Hindlimb muscle (tissue), 1 donor: ENCODE results near the gene ATP6V1G1. TPM values are rescaled to one million over a fixed set of nuclear protein-coding genes. Genes with fewer than 3 reads are reported as not detected.

ENCODE experiments used
- DNase-seq: peaks from one replicate; pipeline ENCODE4 v3.0.0-alpha.2; 2013
- polyA plus RNA-seq: library from polyadenylated mRNA; unstranded; fragments of 120-200 nt; gene quantifications from one replicate; pipeline ENCODE4 v1.2.1, GENCODE V29; 2013; ENCODE audit not compliant: insufficient read length

Gene ATP6V1G1
- polyA plus RNA-seq, 1 donor, result 87.0 TPM

GRCh38 chr9:114613087-114613486 lies 25.5 kb downstream of the ATP6V1G1 start:
- DNase-seq, result no peak

DNA sequence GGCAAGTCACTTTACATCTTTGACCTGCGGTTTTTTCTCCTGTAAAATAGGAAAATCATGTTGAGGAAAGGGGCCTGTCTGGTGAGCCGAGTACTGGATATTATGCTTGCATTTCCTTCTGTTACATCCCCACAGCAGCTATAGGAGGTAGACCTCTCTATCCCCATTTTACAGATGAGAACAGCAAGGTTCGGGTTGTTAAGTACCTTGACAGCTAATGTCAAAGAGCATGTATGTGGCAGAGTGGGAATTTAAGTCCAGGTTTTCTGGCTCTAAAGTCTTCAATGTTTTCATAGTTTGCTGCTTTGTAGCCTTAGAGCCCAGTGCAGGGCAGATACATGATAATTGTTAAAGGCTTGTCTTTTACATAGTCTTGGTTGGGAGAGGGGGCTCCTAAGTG lies 26.4 kb downstream of the ATP6V1G1 start:
- no peak for DNase-seq

- DNase-seq, result no peak
Measured at GRCh38 chr9:114614373-114614772, 26.8 kb downstream of the ATP6V1G1 start.

DNA sequence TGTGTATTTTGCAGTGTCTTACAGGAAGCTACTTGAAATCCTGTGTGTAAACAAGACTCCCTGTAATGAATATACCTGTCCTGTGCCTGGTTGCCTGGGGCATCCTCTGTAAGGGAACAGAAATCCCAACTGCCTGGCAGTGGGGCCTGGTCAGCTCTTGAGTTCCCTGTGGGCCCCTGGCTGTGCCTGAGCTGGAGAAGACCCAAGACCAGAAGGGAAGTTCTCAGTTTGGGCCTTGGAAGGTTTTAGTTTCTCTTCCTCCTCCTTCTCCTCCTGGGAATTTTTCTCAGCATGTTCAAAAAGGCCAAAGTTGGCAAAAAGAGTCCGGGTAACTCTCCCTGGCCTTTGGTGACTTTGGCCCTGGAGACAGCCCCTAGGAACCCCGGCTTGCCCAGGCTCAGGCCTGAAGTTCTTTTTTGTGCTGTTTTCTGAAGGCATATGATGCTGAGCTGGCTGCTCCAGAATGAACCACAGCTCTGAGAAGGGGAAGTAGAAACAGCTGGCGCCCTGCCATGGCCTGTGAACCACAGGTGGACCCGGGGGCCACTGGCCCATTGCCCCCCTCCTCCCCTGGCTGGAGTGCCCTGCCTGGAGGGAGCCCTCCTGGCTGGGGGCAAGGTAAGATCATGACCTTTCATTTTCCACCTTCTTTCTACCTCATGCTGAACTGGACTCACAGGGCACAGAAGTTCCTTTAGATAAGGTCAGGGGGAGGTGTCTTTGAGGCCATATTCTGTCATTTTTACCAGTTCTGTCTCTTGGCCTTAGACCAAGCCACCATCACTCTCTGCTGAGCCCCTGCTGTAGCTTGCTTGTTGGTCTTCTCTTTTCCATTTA lies 29.3 kb downstream of the ATP6V1G1 start:
- no peak for DNase-seq

- no peak for DNase-seq
Measured at GRCh38 chr9:114619191-114619761, 31.7 kb downstream of the ATP6V1G1 start.

DNA sequence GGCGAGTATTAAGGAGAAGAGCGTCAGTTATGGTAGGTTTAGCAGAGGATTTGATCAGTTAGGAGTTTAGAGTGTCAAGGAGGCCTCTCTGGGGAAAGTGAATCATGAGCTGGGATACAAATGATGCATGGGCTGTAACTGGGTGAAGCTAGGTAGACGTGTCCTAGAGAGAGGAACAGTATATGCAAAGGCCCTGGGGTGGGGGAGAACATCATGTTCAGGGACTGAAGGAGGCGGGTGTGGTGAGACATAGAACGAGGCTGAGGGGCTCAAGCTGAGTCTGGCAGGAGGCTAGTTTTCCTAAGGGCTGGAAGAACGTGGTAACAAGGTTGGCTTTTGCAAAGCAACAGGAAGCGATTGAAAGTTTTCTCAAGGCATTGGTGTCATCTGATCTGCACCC lies 34.0 kb downstream of the ATP6V1G1 start:
- no peak for DNase-seq

- no peak for DNase-seq
Measured at GRCh38 chr9:114621975-114622609, 34.5 kb downstream of the ATP6V1G1 start.

DNA sequence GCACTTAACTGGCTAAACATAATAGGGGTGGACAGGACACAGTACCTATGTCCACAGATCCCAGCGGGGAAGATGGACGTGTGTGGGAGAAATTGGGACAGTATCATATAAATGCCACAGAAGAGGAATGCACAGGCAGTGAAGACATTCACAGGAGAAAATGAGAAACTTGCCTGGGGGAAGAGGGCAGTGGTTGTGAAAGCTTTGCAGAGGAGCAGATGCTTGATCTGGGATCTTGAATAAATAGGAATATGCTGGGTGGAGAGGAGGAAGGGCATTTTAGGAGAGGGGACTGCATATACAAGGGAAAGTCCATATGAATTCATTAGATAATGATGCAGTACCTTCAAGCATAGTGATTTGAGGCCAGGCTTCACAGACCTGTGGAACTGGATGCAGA lies 37.1 kb downstream of the ATP6V1G1 start:
- DNase-seq, result no peak

DNA sequence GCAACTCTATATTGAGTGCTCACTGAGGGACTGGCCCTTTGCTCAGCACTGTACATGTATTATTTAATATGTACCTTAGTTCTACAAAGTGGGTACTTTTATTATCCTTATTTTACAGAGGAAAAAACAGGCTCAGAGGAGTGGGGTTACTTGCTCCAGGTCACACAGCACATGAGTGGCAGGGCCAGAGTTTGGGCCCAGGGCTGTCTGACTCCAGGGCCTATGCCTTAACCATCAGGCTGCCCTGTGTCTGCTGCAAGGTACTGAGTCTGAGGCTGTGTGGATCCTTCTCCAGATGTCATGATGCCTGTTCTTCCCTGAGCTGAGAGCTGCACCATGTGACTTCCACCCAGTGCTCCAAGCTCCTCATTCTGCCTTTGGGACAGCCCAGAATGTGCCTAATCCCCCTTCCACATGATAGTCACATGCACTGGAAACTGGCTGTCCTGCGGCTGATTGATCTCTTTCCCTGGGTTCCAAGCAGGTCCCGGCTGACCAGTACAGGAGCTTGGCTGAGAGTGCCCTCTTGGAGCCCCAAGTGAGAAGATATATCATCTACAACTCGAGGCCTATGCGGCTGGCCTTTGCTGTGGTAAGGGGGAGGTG lies 38.9 kb downstream of the ATP6V1G1 start:
- no peak for DNase-seq

- no peak for DNase-seq
Measured at GRCh38 chr9:114627553-114627952, 40.0 kb downstream of the ATP6V1G1 start.

DNA sequence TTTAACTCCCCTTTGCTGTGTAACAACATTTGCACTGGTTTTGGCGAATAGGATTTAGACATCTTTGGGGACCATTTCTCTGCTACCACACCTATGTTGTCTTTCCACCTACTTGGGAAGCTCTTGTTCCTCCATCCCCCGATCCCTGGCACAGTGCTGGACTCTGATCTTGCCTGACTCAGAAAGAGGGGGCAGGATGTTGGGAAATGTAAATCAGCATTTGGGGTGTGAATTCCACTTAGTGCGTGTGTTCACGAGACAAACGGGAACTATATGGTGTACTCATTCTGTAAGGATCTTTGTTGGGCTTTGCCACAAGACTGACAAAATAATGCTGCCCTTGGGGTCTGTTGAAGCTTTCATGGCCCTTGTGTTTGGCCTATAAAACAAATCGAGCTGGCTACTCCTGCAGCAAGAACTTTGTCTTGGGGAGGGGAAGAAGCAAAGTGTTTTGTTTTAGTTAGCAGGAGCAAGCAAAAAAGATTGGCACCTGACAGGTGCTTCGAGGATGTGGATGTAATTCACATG lies 42.1 kb downstream of the ATP6V1G1 start:
- no peak for DNase-seq

- DNase-seq, result no peak
Measured at GRCh38 chr9:114631166-114631565, 43.6 kb downstream of the ATP6V1G1 start.

- DNase-seq, result no peak
Measured at GRCh38 chr9:114633438-114634089, 46.0 kb downstream of the ATP6V1G1 start.

DNA sequence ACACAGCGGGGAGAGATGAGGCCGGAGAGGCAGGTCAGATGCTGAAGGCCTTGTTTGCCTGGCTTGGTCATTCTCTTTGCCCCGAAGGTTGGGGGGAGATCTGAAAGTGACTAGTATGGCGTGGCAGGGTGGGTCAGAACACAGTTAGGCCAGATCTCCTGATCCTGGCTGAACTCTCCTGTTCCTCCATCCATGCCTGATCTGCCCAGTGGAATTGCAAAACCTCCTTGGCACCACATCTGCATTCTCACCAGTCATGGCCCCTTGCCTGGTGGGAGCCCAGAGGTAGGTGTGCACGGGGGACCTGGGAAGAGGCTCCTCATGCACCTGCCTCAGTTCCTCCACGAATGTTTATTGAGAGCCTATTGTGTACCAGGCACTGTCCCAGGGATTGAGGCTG lies 46.8 kb downstream of the ATP6V1G1 start:
- no peak for DNase-seq

- no peak for DNase-seq
Measured at GRCh38 chr9:114638404-114638803, 50.8 kb downstream of the ATP6V1G1 start.

GRCh38 chr9:114641967-114642366 lies 54.4 kb downstream of the ATP6V1G1 start:
- DNase-seq, result no peak

DNA sequence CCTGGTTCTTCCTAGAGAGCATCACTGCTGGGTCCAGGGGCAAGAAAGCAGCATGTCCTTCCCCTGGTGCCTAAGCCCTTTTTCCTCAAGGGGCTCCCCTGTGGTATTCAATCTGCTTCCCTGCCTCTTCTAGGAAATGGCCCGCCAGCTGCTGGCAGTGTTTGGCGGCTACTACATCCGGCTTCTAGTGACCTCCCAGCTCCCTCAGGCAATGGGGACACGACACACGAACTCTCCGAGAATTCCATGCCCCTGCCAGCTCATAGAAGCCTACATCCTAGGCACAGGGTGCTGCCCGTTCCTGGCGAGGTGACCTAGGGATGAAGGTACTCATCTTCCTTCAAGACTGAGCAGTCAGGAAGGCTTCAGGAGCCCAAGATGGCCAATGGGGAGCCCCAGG lies 55.4 kb downstream of the ATP6V1G1 start:
- no peak for DNase-seq

DNA sequence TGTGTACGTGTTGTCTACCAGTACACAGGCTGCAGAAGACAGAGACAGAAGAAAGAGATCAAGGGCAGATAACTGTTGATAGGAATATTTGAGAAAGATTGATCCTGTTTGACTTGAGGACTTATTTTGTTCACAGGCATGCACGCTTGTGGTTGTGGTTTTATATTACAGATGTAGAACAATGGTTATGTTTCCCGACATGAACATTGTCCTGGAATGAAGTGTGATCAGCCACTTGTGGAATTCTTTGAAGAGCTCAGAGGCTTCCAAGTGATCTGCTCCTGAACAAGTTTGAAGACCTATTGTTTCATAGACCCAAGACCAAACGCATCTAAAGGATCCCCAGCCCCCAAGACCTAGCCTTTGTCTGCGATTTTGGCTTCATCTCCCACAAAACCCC lies 56.3 kb downstream of the ATP6V1G1 start:
- DNase-seq, result no peak
